ENCODE data around the gene CYP4F12. TPM values are rescaled to one million over a fixed set of nuclear protein-coding genes. Genes with fewer than 3 reads are reported as not detected.

CYP4F12 gene
- total RNA-seq, 1 donor, result not detected

GRCh38 chr19:15727724-15728123 lies 54.8 kb downstream of the CYP4F12 start, which contains the start of gene OR10H2:
TSS of gene OR10H2 (plus strand) at chr19:15728024. CDS start at chr19:15728044, 20 bp downstream.
- H3K4me3 ChIP-seq (ENCODE audit: low read depth, low read length), result no peak within 1 kb of the TSS
- no peak for TF ChIP-seq CTCF (IDR thresholded peaks at IDR 0.05; ENCODE audit: insufficient read depth, low read depth, low read length)
- DNase-seq (ENCODE audit: low read depth), result no peak

- no peak for DNase-seq (ENCODE audit: low read depth)
- TF ChIP-seq CTCF (IDR thresholded peaks at IDR 0.05; ENCODE audit: insufficient read depth, low read depth, low read length), result no peak
- no peak overlapping the region for H3K4me3 ChIP-seq (ENCODE audit: low read depth, low read length)
These were observed 57.7 kb downstream of the CYP4F12 start for GRCh38 chr19:15730538-15730937.

DNA sequence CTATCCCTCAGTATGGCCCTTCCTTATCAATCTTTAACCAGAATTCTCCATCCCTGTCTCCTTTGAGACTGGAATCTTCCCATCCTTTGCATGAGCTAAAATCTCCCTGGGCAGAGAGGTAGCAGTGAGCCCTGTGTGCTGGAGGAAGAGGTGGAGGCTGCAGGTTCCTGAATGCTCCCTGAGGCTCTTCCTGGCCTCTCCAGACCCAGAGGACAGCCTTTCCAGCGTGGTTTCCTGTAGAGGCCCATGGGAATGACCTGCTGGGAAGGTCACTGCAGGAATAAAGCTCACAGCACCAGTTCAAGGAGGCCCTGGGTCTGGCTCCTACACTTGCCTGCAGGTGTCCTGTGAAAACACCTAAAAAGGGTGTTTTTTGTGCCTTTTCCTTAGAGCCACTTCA lies 59.5 kb downstream of the CYP4F12 start:
- TF ChIP-seq CTCF (IDR thresholded peaks at IDR 0.05; ENCODE audit: insufficient read depth, low read depth, low read length), result no peak
- H3K4me3 ChIP-seq (ENCODE audit: low read depth, low read length), result no peak overlapping the region
- no peak for DNase-seq (ENCODE audit: low read depth)

GRCh38 chr19:15733895-15734294 lies 61.0 kb downstream of the CYP4F12 start:
- DNase-seq (ENCODE audit: low read depth), result no peak
- no peak for TF ChIP-seq CTCF (IDR thresholded peaks at IDR 0.05; ENCODE audit: insufficient read depth, low read depth, low read length)
- no peak overlapping the region for H3K4me3 ChIP-seq (ENCODE audit: low read depth, low read length)

- TF ChIP-seq CTCF (IDR thresholded peaks at IDR 0.05; ENCODE audit: insufficient read depth, low read depth, low read length), result no peak
- DNase-seq (ENCODE audit: low read depth), result no peak
- no peak within 1 kb of the TSS for H3K4me3 ChIP-seq (ENCODE audit: low read depth, low read length)
These were observed 64.8 kb downstream of the CYP4F12 start, which contains the start of gene OR10H3 for GRCh38 chr19:15737722-15738121. TSS of gene OR10H3 (plus strand) at chr19:15737985. CDS start at chr19:15741393, 3,408 bp downstream.

DNA sequence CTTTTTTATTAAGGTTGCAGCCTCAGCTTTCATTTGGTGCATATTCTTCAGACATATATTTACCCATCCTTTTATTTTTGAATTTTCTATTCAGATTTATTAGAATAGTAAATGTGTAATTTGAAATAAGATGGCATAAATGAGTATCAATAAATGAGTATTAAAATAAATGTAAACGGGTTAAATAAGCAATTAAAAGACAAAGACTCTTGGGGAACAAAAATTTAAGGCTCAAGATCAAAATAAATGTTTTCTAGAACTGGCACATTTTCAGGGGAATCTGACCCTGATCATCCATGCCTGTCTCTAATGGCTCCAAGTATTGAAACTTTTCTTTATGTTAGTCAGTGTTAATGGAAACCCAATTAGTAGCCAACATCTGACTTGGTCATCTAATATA lies 67.9 kb downstream of the CYP4F12 start:
- no peak for DNase-seq (ENCODE audit: low read depth)
- no peak overlapping the region for H3K4me3 ChIP-seq (ENCODE audit: low read depth, low read length)
- no peak for TF ChIP-seq CTCF (IDR thresholded peaks at IDR 0.05; ENCODE audit: insufficient read depth, low read depth, low read length)

Other genes starting within 250 kb of the CYP4F12 start
- 7.3 and 7.4 TPM in 2 replicates for gene WIZ, start 223.1 kb upstream of the CYP4F12 start, total RNA-seq
- not detected in 2 replicates for gene RASAL3, start 208.5 kb upstream of the CYP4F12 start, total RNA-seq
- gene PGLYRP2, start 193.6 kb upstream of the CYP4F12 start, total RNA-seq, result not detected in 2 replicates
- gene CYP4F22, start 164.6 kb upstream of the CYP4F12 start, total RNA-seq, result not detected in 2 replicates
- under 0.01 TPM in 1 of 2 replicates, not detected in the other for gene CYP4F8, start 57.9 kb upstream of the CYP4F12 start, total RNA-seq
- not detected in 2 replicates for gene CYP4F3, start 32.2 kb upstream of the CYP4F12 start, total RNA-seq
- gene OR10H2, start 54.9 kb downstream of the CYP4F12 start, total RNA-seq, result not detected in 2 replicates
- not detected in 2 replicates for gene OR10H3, start 64.9 kb downstream of the CYP4F12 start, total RNA-seq
- under 0.01 TPM in 1 of 2 replicates, not detected in the other for gene OR10H5, start 114.6 kb downstream of the CYP4F12 start, total RNA-seq
- not detected in 2 replicates for gene OR10H1, start 142.6 kb downstream of the CYP4F12 start, total RNA-seq
- gene CYP4F2, start 225.0 kb downstream of the CYP4F12 start, total RNA-seq, result not detected in 2 replicates

Measured in fibroblast of villous mesenchyme (primary cell).